HepG2 (cell line): ENCODE data around the gene SCFD2. TPM values are rescaled to one million over a fixed set of nuclear protein-coding genes. Genes with fewer than 3 reads are reported as not detected.

Source experiments
- ARHGAP35 ChIP-seq: sonication (generic); formaldehyde crosslinking; IDR thresholded peaks from 2 replicates; pipeline ENCODE4 v1.9.0; 2022; ENCODE audit warnings: mild to moderate bottlenecking, inconsistent platforms, moderate library complexity, missing genetic modification reagents, borderline replicate concordance
- ARID2 ChIP-seq: sonication (generic); formaldehyde crosslinking; IDR thresholded peaks from 2 replicates; pipeline ENCODE4 v1.8.1; 2022; ENCODE audit warnings: mild to moderate bottlenecking, missing genetic modification reagents, borderline replicate concordance
- ATM ChIP-seq: fragments of 450-650 bp; IDR thresholded peaks from 2 replicates; pipeline ENCODE4 v1.7.1; 2017; ENCODE audit warnings: mild to moderate bottlenecking, borderline replicate concordance
- HOXA3 ChIP-seq: sonication (generic); formaldehyde crosslinking; IDR thresholded peaks from 2 replicates; pipeline ENCODE4 v1.5.0; 2020; ENCODE audit warnings: missing genetic modification reagents
- KLF15 ChIP-seq: sonication (generic); formaldehyde crosslinking; IDR thresholded peaks from 2 replicates; pipeline ENCODE4 v1.8.1; 2023; ENCODE audit warnings: borderline replicate concordance, mild to moderate bottlenecking, inconsistent platforms, missing genetic modification reagents, mixed read lengths
- MAZ ChIP-seq, 2 experiments: sonication (generic) in 1 of 2; formaldehyde crosslinking in 1 of 2; IDR thresholded peaks; 2 replicates each; pipeline versions ENCODE4 v1.5.0 to v1.6.1; 2012 to 2020; ENCODE audit warnings: low read depth in 2 of 2, mild to moderate bottlenecking in 2 of 2, borderline replicate concordance in 1 of 2, improper control_type of control experiment in 1 of 2, low read length in 1 of 2, missing genetic modification reagents in 1 of 2, moderate library complexity in 1 of 2
- MTF1 ChIP-seq: sonication (generic); formaldehyde crosslinking; IDR thresholded peaks from 2 replicates; pipeline ENCODE4 v1.5.0; 2020; ENCODE audit warnings: missing genetic modification reagents
- NFKB2 ChIP-seq: sonication (generic); formaldehyde crosslinking; IDR thresholded peaks from 2 replicates; pipeline ENCODE4 v1.4.0; 2020; ENCODE audit warnings: missing genetic modification reagents, borderline replicate concordance
- NPAS2 ChIP-seq: sonication (generic); formaldehyde crosslinking; IDR thresholded peaks from 2 replicates; pipeline ENCODE4 v1.8.0; 2022; ENCODE audit warnings: mild to moderate bottlenecking, missing genetic modification reagents, borderline replicate concordance
- POLR2A ChIP-seq, 2 experiments: IDR thresholded peaks; 2 replicates each; pipeline ENCODE4 v1.6.1; 2011; ENCODE audit warnings: low read depth in 2 of 2, low read length in 2 of 2, mild to moderate bottlenecking in 1 of 2, moderate library complexity in 1 of 2; ENCODE audit not compliant: insufficient read depth in 1 of 2
- TOE1 ChIP-seq: sonication (generic); formaldehyde crosslinking; IDR thresholded peaks from 2 replicates; pipeline ENCODE4 v1.4.0; 2020; ENCODE audit warnings: mild to moderate bottlenecking, missing genetic modification reagents
- ZNF230 ChIP-seq: sonication (generic); formaldehyde crosslinking; IDR thresholded peaks from 2 replicates; pipeline ENCODE4 v1.4.0; 2020; ENCODE audit warnings: mild to moderate bottlenecking, missing genetic modification reagents
- ZNF235 ChIP-seq: sonication (generic); formaldehyde crosslinking; IDR thresholded peaks from 2 replicates; pipeline ENCODE4 v1.8.1; 2023; ENCODE audit warnings: mild to moderate bottlenecking, missing genetic modification reagents, borderline replicate concordance
- ZNF382 ChIP-seq: sonication (generic); formaldehyde crosslinking; IDR thresholded peaks from 2 replicates; pipeline ENCODE4 v1.5.0; 2020; ENCODE audit warnings: missing genetic modification reagents, mild to moderate bottlenecking, borderline replicate concordance
- ZNF44 ChIP-seq: sonication (generic); formaldehyde crosslinking; IDR thresholded peaks from 2 replicates; pipeline ENCODE4 v1.5.1; 2020; ENCODE audit warnings: mild to moderate bottlenecking, missing genetic modification reagents
- ZNF543 ChIP-seq: sonication (generic); formaldehyde crosslinking; IDR thresholded peaks from 2 replicates; pipeline ENCODE4 v1.4.0; 2020; ENCODE audit warnings: mild to moderate bottlenecking, missing genetic modification reagents
- ZSCAN20 ChIP-seq: sonication (generic); formaldehyde crosslinking; IDR thresholded peaks from 2 replicates; pipeline ENCODE4 v1.4.0; 2020; ENCODE audit warnings: missing genetic modification reagents, mild to moderate bottlenecking, borderline replicate concordance
- ZSCAN31 ChIP-seq: sonication (generic); formaldehyde crosslinking; IDR thresholded peaks from 2 replicates; pipeline ENCODE4 v1.5.0; 2020; ENCODE audit warnings: low read depth, mild to moderate bottlenecking, missing genetic modification reagents
- polyA plus RNA-seq, 8 experiments: library from polyadenylated mRNA; depleted of rRNA in 3 of 8; stranded (reverse) in 7 of 8; unstranded in 1 of 8; fragments of >200 nt; fragmentation: Illumina TruSeq in 4 of 8; extraction: Trizol in 4 of 8; gene quantifications; 2 replicates each; pipeline versions ENCODE4 v1.2.1 to v1.2.3, GENCODE V29; 2011 to 2016; ENCODE audit warnings: low read depth in 4 of 8, missing spikeins in 1 of 8, mixed read lengths in 1 of 8; ENCODE audit not compliant: insufficient read depth in 1 of 8
- total RNA-seq, 5 experiments: library from RNA; depleted of rRNA; stranded (reverse); fragments of >200 nt; fragmentation: Illumina TruSeq; extraction: Trizol; gene quantifications; 2 replicates each; pipeline ENCODE4 v1.2.3, GENCODE V29; 2016; ENCODE audit warnings: low read depth in 1 of 5
- TF ChIP-seq, protein P1 (sequence below): fragments of 450-650 bp; IDR thresholded peaks from 2 replicates; pipeline ENCODE4 v1.6.1; 2017
- TF ChIP-seq, protein P2 (sequence below): sonication (generic); formaldehyde crosslinking; IDR thresholded peaks from 2 replicates; pipeline ENCODE4 v1.5.0; 2020; ENCODE audit warnings: mild to moderate bottlenecking, missing genetic modification reagents
- TF ChIP-seq, protein P3 (sequence below): sonication (generic); formaldehyde crosslinking; IDR thresholded peaks from 2 replicates; pipeline ENCODE4 v1.8.0; 2022; ENCODE audit warnings: mild to moderate bottlenecking, missing genetic modification reagents, moderate library complexity
- TF ChIP-seq, protein P4 (sequence below): sonication (generic); formaldehyde crosslinking; IDR thresholded peaks from 2 replicates; pipeline ENCODE4 v1.4.0; 2020; ENCODE audit warnings: missing genetic modification reagents, borderline replicate concordance

Gene SCFD2
- total and polyA plus RNA-seq, 2 of the 13 experiments (the other 11 are each of a cell fraction or from before 2014, with no cell fraction given), result 4.6 to 15.6 TPM

DNA sequence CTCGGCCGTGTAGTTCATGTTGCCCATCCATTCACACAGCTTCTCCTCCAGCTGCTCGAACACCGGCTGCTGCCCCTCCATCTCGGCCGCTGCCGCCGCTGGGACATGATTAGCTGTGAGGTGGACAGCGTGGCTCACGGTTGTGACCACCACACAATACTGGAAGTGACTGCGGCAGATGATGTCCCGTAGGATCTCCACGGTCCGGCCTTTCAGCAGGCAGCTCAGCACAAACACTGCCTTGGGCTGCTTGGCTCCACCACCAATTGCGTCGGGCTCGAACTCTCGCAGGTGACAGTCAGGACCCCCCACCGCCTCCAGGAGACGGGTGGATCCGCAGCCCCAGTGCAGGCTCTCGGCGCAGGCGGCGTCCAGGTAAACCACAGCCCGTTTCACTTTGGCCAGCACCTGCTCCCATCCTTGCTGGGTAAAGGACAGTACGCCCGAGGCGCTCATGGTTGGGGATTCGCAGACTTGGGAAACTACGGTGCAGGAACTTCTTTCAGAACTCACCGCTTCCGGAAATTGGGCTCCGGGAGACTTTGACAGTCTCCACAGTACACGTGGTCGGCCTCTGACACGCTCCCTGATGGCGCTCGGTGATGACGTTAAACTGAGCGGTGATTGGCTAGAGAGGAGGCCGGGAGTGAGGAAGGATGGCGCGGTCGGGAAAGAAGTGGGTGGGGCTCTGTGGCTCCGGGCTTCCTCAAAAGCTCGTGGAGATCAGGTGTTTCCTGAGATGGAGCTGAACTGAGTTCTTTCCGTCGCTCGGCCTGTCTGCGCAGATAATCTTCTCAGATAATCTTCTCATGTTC, at the start of gene SCFD2 (continued):
- TF ChIP-seq ZSCAN31 (CRISPR knock-in tag) (no peak), KLF15 (no peak), ZNF44 (CRISPR knock-in tag) (peak; percentile 47; the same call in 1 of the 2 replicates), NFKB2 (peak; percentile 66; the same call in 1 of the 2 replicates), ZNF235 (CRISPR knock-in tag) (no peak), ZNF230 (CRISPR knock-in tag) (peak; percentile 78; the same call in 1 of the 2 replicates), NPAS2 (CRISPR knock-in tag) (no peak), MTF1 (CRISPR knock-in tag) (no peak; the same call in 1 of the 2 replicates), ZSCAN20 (no peak), ZNF382 (no peak), ZNF543 (CRISPR knock-in tag) (no peak), ARID2 (no peak), TOE1 (CRISPR knock-in tag) (no peak), ATM (no peak), HOXA3 (CRISPR knock-in tag) (peak; percentile 92), ARHGAP35 (0 out of 2 replicates have a peak, but pooled peaks have one; percentile 50), POLR2A (IDR thresholded peaks at IDR 0.05; ENCODE audit: insufficient read depth in 1 of 2, low read depth in 2 of 2, low read length in 2 of 2) (peak; percentile 67 to 76; a peak in 3 of 4 replicates), MAZ (IDR thresholded peaks at IDR 0.05; ENCODE audit: borderline replicate concordance, low read depth, low read length) (no peak), MAZ (CRISPR knock-in tag; IDR thresholded peaks at IDR 0.05; ENCODE audit: low read depth) (peak; percentile 23; the same call in 1 of the 2 replicates)
- TF ChIP-seq, protein P1, sequence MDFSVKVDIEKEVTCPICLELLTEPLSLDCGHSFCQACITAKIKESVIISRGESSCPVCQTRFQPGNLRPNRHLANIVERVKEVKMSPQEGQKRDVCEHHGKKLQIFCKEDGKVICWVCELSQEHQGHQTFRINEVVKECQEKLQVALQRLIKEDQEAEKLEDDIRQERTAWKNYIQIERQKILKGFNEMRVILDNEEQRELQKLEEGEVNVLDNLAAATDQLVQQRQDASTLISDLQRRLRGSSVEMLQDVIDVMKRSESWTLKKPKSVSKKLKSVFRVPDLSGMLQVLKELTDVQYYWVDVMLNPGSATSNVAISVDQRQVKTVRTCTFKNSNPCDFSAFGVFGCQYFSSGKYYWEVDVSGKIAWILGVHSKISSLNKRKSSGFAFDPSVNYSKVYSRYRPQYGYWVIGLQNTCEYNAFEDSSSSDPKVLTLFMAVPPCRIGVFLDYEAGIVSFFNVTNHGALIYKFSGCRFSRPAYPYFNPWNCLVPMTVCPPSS, result no peak
- TF ChIP-seq, protein P2, sequence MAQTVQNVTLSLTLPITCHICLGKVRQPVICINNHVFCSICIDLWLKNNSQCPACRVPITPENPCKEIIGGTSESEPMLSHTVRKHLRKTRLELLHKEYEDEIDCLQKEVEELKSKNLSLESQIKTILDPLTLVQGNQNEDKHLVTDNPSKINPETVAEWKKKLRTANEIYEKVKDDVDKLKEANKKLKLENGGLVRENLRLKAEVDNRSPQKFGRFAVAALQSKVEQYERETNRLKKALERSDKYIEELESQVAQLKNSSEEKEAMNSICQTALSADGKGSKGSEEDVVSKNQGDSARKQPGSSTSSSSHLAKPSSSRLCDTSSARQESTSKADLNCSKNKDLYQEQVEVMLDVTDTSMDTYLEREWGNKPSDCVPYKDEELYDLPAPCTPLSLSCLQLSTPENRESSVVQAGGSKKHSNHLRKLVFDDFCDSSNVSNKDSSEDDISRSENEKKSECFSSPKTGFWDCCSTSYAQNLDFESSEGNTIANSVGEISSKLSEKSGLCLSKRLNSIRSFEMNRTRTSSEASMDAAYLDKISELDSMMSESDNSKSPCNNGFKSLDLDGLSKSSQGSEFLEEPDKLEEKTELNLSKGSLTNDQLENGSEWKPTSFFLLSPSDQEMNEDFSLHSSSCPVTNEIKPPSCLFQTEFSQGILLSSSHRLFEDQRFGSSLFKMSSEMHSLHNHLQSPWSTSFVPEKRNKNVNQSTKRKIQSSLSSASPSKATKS, result no peak
- TF ChIP-seq, protein P3, sequence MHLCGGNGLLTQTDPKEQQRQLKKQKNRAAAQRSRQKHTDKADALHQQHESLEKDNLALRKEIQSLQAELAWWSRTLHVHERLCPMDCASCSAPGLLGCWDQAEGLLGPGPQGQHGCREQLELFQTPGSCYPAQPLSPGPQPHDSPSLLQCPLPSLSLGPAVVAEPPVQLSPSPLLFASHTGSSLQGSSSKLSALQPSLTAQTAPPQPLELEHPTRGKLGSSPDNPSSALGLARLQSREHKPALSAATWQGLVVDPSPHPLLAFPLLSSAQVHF (CRISPR knock-in tag), result 0 out of 2 replicates have a peak, but pooled peaks have one; percentile 50
- TF ChIP-seq, protein P4, sequence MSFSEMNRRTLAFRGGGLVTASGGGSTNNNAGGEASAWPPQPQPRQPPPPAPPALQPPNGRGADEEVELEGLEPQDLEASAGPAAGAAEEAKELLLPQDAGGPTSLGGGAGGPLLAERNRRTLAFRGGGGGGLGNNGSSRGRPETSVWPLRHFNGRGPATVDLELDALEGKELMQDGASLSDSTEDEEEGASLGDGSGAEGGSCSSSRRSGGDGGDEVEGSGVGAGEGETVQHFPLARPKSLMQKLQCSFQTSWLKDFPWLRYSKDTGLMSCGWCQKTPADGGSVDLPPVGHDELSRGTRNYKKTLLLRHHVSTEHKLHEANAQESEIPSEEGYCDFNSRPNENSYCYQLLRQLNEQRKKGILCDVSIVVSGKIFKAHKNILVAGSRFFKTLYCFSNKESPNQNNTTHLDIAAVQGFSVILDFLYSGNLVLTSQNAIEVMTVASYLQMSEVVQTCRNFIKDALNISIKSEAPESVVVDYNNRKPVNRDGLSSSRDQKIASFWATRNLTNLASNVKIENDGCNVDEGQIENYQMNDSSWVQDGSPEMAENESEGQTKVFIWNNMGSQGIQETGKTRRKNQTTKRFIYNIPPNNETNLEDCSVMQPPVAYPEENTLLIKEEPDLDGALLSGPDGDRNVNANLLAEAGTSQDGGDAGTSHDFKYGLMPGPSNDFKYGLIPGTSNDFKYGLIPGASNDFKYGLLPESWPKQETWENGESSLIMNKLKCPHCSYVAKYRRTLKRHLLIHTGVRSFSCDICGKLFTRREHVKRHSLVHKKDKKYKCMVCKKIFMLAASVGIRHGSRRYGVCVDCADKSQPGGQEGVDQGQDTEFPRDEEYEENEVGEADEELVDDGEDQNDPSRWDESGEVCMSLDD (CRISPR knock-in tag), result no peak
